AML-193 (cell line): Measurements from ENCODE around the gene MYB.
A peak's percentile ranks its signal among the peaks of the same experiment; 100 is the strongest.
"Not testable (repeated sequence)": the region's sequence is repeated elsewhere in the genome, so short reads cannot be mapped to it uniquely, and the experiment has no call there.

ENCODE experiments used
- DNase-seq, 2 experiments: peaks; one replicate each; lab custom pipeline; 2025; lab: John Stamatoyannopoulos, UW

MYB gene

GRCh38 chr6:135222623-135223022 is 41.5 kb downstream of the MYB start:
- no peak for DNase-seq

- DNase-seq = no peak
Measured at GRCh38 chr6:135224037-135224647, 43.0 kb downstream of the MYB start.

- DNase-seq = no peak
Measured at GRCh38 chr6:135225911-135226310, 44.8 kb downstream of the MYB start.

- no peak for DNase-seq
Measured at GRCh38 chr6:135226537-135226936, 45.4 kb downstream of the MYB start.

GRCh38 chr6:135227349-135227748 is 46.2 kb downstream of the MYB start:
- DNase-seq = no peak

- DNase-seq = no peak
Measured at GRCh38 chr6:135227758-135228157, 46.6 kb downstream of the MYB start.

GRCh38 chr6:135228486-135228885 is 47.4 kb downstream of the MYB start:
- no peak for DNase-seq

GRCh38 chr6:135229996-135230395 is 48.9 kb downstream of the MYB start:
- no peak for DNase-seq

- peak; percentile 61 to 64 for DNase-seq
Measured at GRCh38 chr6:135230711-135231468, 49.8 kb downstream of the MYB start.

- no peak for DNase-seq
Measured at GRCh38 chr6:135231469-135231844, 50.3 kb downstream of the MYB start.

- DNase-seq = no peak
Measured at GRCh38 chr6:135233686-135234491, 52.8 kb downstream of the MYB start.

- DNase-seq = no peak
Measured at GRCh38 chr6:135234492-135234780, 53.3 kb downstream of the MYB start.

- DNase-seq = no peak
Measured at GRCh38 chr6:135235716-135236115, 54.6 kb downstream of the MYB start.

- DNase-seq = no peak
Measured at GRCh38 chr6:135236319-135236718, 55.2 kb downstream of the MYB start.

GRCh38 chr6:135236732-135237131 is 55.6 kb downstream of the MYB start:
- no peak for DNase-seq

- no peak for DNase-seq
Measured at GRCh38 chr6:135240711-135241110, 59.6 kb downstream of the MYB start.

GRCh38 chr6:135243871-135244796 is 63.0 kb downstream of the MYB start:
- no peak for DNase-seq

GRCh38 chr6:135244805-135245204 is 63.7 kb downstream of the MYB start:
- no peak for DNase-seq

GRCh38 chr6:135246412-135247012 is 65.4 kb downstream of the MYB start:
- not testable (repeated sequence) for DNase-seq

- no peak for DNase-seq
Measured at GRCh38 chr6:135250234-135250633, 69.1 kb downstream of the MYB start.

GRCh38 chr6:135250751-135251497 is 69.8 kb downstream of the MYB start:
- no peak for DNase-seq
